H9 (cell line): Measurements from ENCODE around the gene FAM222B. TPM values are rescaled to one million over a fixed set of nuclear protein-coding genes. Genes with fewer than 3 reads are reported as not detected.

Source experiments
- DNase-seq: peaks from one replicate; pipeline ENCODE4 v3.0.0-alpha.2; 2017
- H2AFZ ChIP-seq: one replicate; pipeline ENCODE4 v1.6.1; 2013; ENCODE audit warnings: mild to moderate bottlenecking, low read length, control low read depth, moderate library complexity
- H2AK5ac ChIP-seq: 2 replicates; pipeline ENCODE4 v1.6.1; 2013; ENCODE audit warnings: low read length, control low read depth, mixed read lengths; ENCODE audit not compliant: insufficient read length
- H2BK120ac ChIP-seq: one replicate; pipeline ENCODE4 v1.6.1; 2013; ENCODE audit warnings: low read depth, mild to moderate bottlenecking, low read length, control low read depth, inconsistent platforms; ENCODE audit not compliant: poor library complexity, severe bottlenecking
- H2BK12ac ChIP-seq: 2 replicates; pipeline ENCODE4 v1.6.1; 2013; ENCODE audit warnings: low read length, control low read depth, mixed read lengths, low read depth; ENCODE audit not compliant: insufficient read length
- H2BK15ac ChIP-seq: 2 replicates; pipeline ENCODE4 v1.6.1; 2013; ENCODE audit warnings: low read depth, low read length, control low read depth
- H2BK20ac ChIP-seq: one replicate; pipeline ENCODE4 v1.6.1; 2013; ENCODE audit warnings: low read depth, mild to moderate bottlenecking, low read length, control low read depth, inconsistent platforms; ENCODE audit not compliant: poor library complexity, severe bottlenecking
- H2BK5ac ChIP-seq: 2 replicates; pipeline ENCODE4 v1.6.1; 2013; ENCODE audit warnings: low read length, control low read depth, mixed read lengths; ENCODE audit not compliant: insufficient read length
- H3K14ac ChIP-seq: 2 replicates; pipeline ENCODE4 v1.6.1; 2013; ENCODE audit warnings: low read length, control low read depth; ENCODE audit not compliant: insufficient read depth
- H3K18ac ChIP-seq: 2 replicates; pipeline ENCODE4 v1.6.1; 2013; ENCODE audit warnings: low read depth, mild to moderate bottlenecking, mixed read lengths, low read length, control low read depth; ENCODE audit not compliant: insufficient read length
- H3K23ac ChIP-seq: 2 replicates; pipeline ENCODE4 v1.6.1; 2013; ENCODE audit warnings: low read length, control low read depth, mixed read lengths, low read depth; ENCODE audit not compliant: insufficient read length
- H3K23me2 ChIP-seq: 2 replicates; pipeline ENCODE4 v1.6.1; 2013; ENCODE audit warnings: low read depth, mild to moderate bottlenecking, mixed read lengths, low read length, control low read depth; ENCODE audit not compliant: insufficient read length, poor library complexity, severe bottlenecking
- H3K27ac ChIP-seq: 2 replicates; pipeline ENCODE4 v1.5.1; 2013; ENCODE audit warnings: low read length, control low read depth, mixed read lengths, low read depth; ENCODE audit not compliant: insufficient read length
- H3K27me3 ChIP-seq: 2 replicates; pipeline ENCODE4 v1.6.1; 2013; ENCODE audit warnings: low read length, control low read depth, inconsistent platforms; ENCODE audit not compliant: insufficient read depth
- H3K4ac ChIP-seq: 2 replicates; pipeline ENCODE4 v1.6.1; 2013; ENCODE audit warnings: low read depth, mild to moderate bottlenecking, control low read depth, inconsistent platforms, low read length, moderate library complexity
- H3K4me1 ChIP-seq: 2 replicates; pipeline ENCODE4 v1.6.1; 2013; ENCODE audit warnings: low read length, control low read depth, inconsistent platforms; ENCODE audit not compliant: insufficient read depth
- H3K4me2 ChIP-seq: 2 replicates; pipeline ENCODE4 v1.6.1; 2013; ENCODE audit warnings: low read length, control low read depth, mixed read lengths; ENCODE audit not compliant: insufficient read length, insufficient read depth
- H3K56ac ChIP-seq: 2 replicates; pipeline ENCODE4 v1.6.1; 2013; ENCODE audit warnings: low read depth, mild to moderate bottlenecking, mixed read lengths, low read length, control low read depth; ENCODE audit not compliant: insufficient read length
- H3K79me1 ChIP-seq: 2 replicates; pipeline ENCODE4 v1.6.1; 2013; ENCODE audit warnings: low read depth, mild to moderate bottlenecking, moderate library complexity, low read length, control low read depth, inconsistent platforms; ENCODE audit not compliant: insufficient read depth, poor library complexity, severe bottlenecking
- H3K79me2 ChIP-seq: 2 replicates; pipeline ENCODE4 v1.6.1; 2013; ENCODE audit warnings: low read length, control low read depth, inconsistent platforms; ENCODE audit not compliant: insufficient read depth
- H3K9ac ChIP-seq: 2 replicates; pipeline ENCODE4 v1.6.1; 2013; ENCODE audit warnings: low read length, control low read depth, mixed read lengths; ENCODE audit not compliant: insufficient read length; ENCODE audit errors: extremely low read depth
- H3K9me3 ChIP-seq: one replicate; pipeline ENCODE4 v1.6.1; 2013; ENCODE audit warnings: low read depth, low read length, inconsistent platforms; ENCODE audit not compliant: control insufficient read depth
- H3T11ph ChIP-seq: one replicate; pipeline ENCODE4 v1.6.1; 2013; ENCODE audit warnings: mild to moderate bottlenecking, low read length, control low read depth, inconsistent platforms
- H4K20me1 ChIP-seq: one replicate; pipeline ENCODE4 v1.6.1; 2013; ENCODE audit not compliant: control insufficient read depth, insufficient read length, insufficient read depth
- H4K5ac ChIP-seq: 2 replicates; pipeline ENCODE4 v1.6.1; 2013; ENCODE audit warnings: low read depth, mild to moderate bottlenecking, mixed read lengths, low read length, control low read depth; ENCODE audit not compliant: insufficient read length
- H4K8ac ChIP-seq: replicated peaks from 2 replicates; pipeline ENCODE4 v1.6.1; 2013; ENCODE audit warnings: low read length, control low read depth, mixed read lengths, low read depth; ENCODE audit not compliant: insufficient read length
- H4K91ac ChIP-seq: 2 replicates; pipeline ENCODE4 v1.6.1; 2013; ENCODE audit warnings: low read depth, mild to moderate bottlenecking, moderate library complexity, mixed read lengths, low read length, control low read depth; ENCODE audit not compliant: insufficient read length
- H3K27ac Mint-ChIP-seq, 3 experiments: 2 replicates in 2 of 3; 3 replicates in 1 of 3; pipeline ENCODE4 v1.8.0; 2020 to 2021; ENCODE audit warnings: mixed read lengths in 3 of 3, mild to moderate bottlenecking in 1 of 3, moderate library complexity in 1 of 3
- H3K27me3 Mint-ChIP-seq: 2 replicates; pipeline ENCODE4 v1.8.0; 2021; ENCODE audit warnings: low read depth, mild to moderate bottlenecking, moderate library complexity, mixed read lengths
- H3K36me3 Mint-ChIP-seq, 3 experiments: 2 replicates in 2 of 3; 3 replicates in 1 of 3; pipeline ENCODE4 v1.8.0; 2020 to 2021; ENCODE audit warnings: low read depth in 3 of 3, mixed read lengths in 3 of 3; ENCODE audit not compliant: insufficient read depth in 1 of 3
- H3K4me1 Mint-ChIP-seq, 2 experiments: 2 replicates each; pipeline ENCODE4 v1.8.0; 2020; ENCODE audit warnings: mixed read lengths in 2 of 2
- H3K4me3 Mint-ChIP-seq, 2 experiments: 2 replicates in 1 of 2; 3 replicates in 1 of 2; pipeline ENCODE4 v1.8.0; 2020 to 2021; ENCODE audit warnings: mild to moderate bottlenecking in 2 of 2, mixed read lengths in 2 of 2, moderate library complexity in 1 of 2
- H3K9me3 Mint-ChIP-seq, 2 experiments: 2 replicates in 1 of 2; 3 replicates in 1 of 2; pipeline ENCODE4 v1.8.0; 2020; ENCODE audit warnings: mild to moderate bottlenecking in 2 of 2, mixed read lengths in 2 of 2, moderate library complexity in 1 of 2
- CTCF ChIP-seq: fragments of 200-600 bp; sonication (generic); conservative IDR thresholded peaks from 3 replicates; pipeline ENCODE4 v1.8.0; 2021; ENCODE audit warnings: antibody characterized with exemption, mild to moderate bottlenecking
- WGBS: extraction: QIAGEN DNeasy Blood & Tissue Kit; methylation state at CpG from one replicate; pipeline ENCODE4 v1.1.7; 2013; ENCODE audit warnings: missing lambda C conversion rate, low lambda C conversion rate, mixed read lengths; ENCODE audit not compliant: insufficient read length; ENCODE audit errors: extremely low coverage; 5-methylcytosine and 5-hydroxymethylcytosine counted together
- total RNA-seq: library from RNA; stranded (reverse); gene quantifications from 2 replicates; pipeline ENCODE4 v1.2.1, GENCODE V29; 2021

FAM222B gene
- total RNA-seq, 1 experiment from 2014 or later, result 76.1 TPM

- no peak overlapping the region for H3K4ac ChIP-seq
- no peak overlapping the region for H3K18ac ChIP-seq
- peak; percentile 79 for TF ChIP-seq CTCF
- H3K27me3 ChIP-seq, result no peaks in the 10 kb centered on the region
- H2BK20ac ChIP-seq, result no peak overlapping the region
- H4K8ac ChIP-seq, result no peak overlapping the region
- Mint-ChIP-seq H3K9me3 (peaks cover 4 to 6% of the 10 kb centered on the region in 2 experiments; a peak in 3 of 5 replicates), H3K27ac (peak overlapping the region in 2 of 3 experiments; percentile 76 to 79; a peak in 3 of 7 replicates), H3K27me3 (no peaks in the 10 kb centered on the region), H3K36me3 (peaks cover 25 to 56% (median 52%) of the 10 kb centered on the region in 3 experiments; a peak in 6 of 7 replicates), H3K4me1 (peaks cover 3 to 5% of the 10 kb centered on the region in 2 experiments), H3K4me3 (0 out of 5 replicates have a peak overlapping the region, but pooled peaks of 1 of the 2 experiments have one; percentile 9)
- H3K23ac ChIP-seq, result no peak overlapping the region
- no peaks in the 10 kb centered on the region for H3K9me3 ChIP-seq
- H4K5ac ChIP-seq, result no peak overlapping the region
- H2BK12ac ChIP-seq, result no peak overlapping the region
- no peak overlapping the region for H4K91ac ChIP-seq
- H2BK120ac ChIP-seq, result no peak overlapping the region
- H3K79me2 ChIP-seq, result no peaks in the 10 kb centered on the region
- H2AK5ac ChIP-seq, result no peak overlapping the region
- no peak overlapping the region for H2AFZ ChIP-seq
- H3K14ac ChIP-seq, result no peak overlapping the region
- H3K27ac ChIP-seq, result no peak overlapping the region
- no peaks in the 10 kb centered on the region for H3K23me2 ChIP-seq
- no peaks in the 10 kb centered on the region for H4K20me1 ChIP-seq
- no CpG with 5 or more reads among the region's 4 CpGs for WGBS
- H3K4me1 ChIP-seq, result no peaks in the 10 kb centered on the region
- H3T11ph ChIP-seq, result no peak overlapping the region
- no peak overlapping the region for H2BK15ac ChIP-seq
- no peaks in the 10 kb centered on the region for H3K79me1 ChIP-seq
- peak; percentile 94 for DNase-seq
- H3K56ac ChIP-seq, result no peak overlapping the region
- H3K9ac ChIP-seq, result no peak overlapping the region
- H3K4me2 ChIP-seq, result no peak overlapping the region
- H2BK5ac ChIP-seq, result no peak overlapping the region
Observed at GRCh38 chr17:28878981-28879380, 36.4 kb upstream of the FAM222B start.
